Gastrocnemius medialis (tissue), 4 donors: ENCODE data around the gene PSD4.

Experiments used
- POLR2A ChIP-seq, 2 donors: fragments of 450-650 bp; IDR thresholded peaks; one replicate each; pipeline ENCODE4 v1.6.1; 2017; ENCODE audit warnings: antibody characterized with exemption in 2 of 2, mild to moderate bottlenecking in 2 of 2, moderate library complexity in 2 of 2
- TF ChIP-seq, protein P1 (sequence below), 5 experiments: fragments of 450-650 bp in 3 of 5; fragments of 200-600 bp in 2 of 5; sonication (generic) in 2 of 5; IDR thresholded peaks in 4 of 5; conservative IDR thresholded peaks in 1 of 5; 1 replicate in 4 of 5; 2 replicates in 1 of 5; pipeline ENCODE4 v1.5.1; 2016 to 2019; ENCODE audit warnings: antibody characterized with exemption in 5 of 5, mild to moderate bottlenecking in 3 of 5, moderate library complexity in 3 of 5

DNA sequence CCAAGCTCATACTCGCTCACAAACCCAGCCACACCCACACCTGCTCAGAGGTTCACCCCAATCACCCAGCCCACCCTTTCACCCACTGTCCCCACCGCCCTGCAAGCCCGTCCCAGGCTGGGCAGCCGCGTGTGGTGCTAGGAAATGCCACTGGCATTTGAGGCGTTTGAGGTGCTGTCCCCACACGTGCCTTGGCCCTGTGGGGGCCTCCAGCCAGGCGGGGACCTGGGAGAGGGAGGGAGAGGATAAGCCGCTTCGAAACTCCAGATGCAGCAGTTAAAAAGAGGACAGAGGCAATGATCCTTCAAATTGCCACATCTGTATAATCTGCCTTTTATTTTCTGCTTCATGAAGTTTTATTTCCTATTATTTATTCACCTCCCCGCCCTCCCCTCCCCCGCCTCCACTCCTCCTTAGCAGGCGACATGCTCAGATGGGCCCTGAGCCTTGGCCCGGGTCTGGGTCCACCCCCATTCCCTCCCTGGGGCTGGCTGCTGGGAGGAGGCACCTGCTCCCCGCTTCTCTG, 35.9 kb downstream of the PSD4 start:
- TF ChIP-seq, protein P1, sequence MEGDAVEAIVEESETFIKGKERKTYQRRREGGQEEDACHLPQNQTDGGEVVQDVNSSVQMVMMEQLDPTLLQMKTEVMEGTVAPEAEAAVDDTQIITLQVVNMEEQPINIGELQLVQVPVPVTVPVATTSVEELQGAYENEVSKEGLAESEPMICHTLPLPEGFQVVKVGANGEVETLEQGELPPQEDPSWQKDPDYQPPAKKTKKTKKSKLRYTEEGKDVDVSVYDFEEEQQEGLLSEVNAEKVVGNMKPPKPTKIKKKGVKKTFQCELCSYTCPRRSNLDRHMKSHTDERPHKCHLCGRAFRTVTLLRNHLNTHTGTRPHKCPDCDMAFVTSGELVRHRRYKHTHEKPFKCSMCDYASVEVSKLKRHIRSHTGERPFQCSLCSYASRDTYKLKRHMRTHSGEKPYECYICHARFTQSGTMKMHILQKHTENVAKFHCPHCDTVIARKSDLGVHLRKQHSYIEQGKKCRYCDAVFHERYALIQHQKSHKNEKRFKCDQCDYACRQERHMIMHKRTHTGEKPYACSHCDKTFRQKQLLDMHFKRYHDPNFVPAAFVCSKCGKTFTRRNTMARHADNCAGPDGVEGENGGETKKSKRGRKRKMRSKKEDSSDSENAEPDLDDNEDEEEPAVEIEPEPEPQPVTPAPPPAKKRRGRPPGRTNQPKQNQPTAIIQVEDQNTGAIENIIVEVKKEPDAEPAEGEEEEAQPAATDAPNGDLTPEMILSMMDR (IDR thresholded peaks at IDR 0.05 in 4 of 5, conservative IDR thresholded peaks at IDR 0.05 in 1 of 5): no peak
- no peak for TF ChIP-seq POLR2A (IDR thresholded peaks at IDR 0.05)
